HTR-8/SVneo (cell line): ENCODE data around the gene RNFT2.

Source experiments
- DNase-seq: peaks from one replicate; pipeline ENCODE4 v3.0.0; 2011; ENCODE audit warnings: low spot score, mixed read lengths; ENCODE audit not compliant: insufficient read length
- FAIRE-seq: peaks from 2 replicates; lab custom pipeline; 2011; peaks lifted over from hg19 to GRCh38; lab: Jason Lieb, UNC

Gene RNFT2

DNA sequence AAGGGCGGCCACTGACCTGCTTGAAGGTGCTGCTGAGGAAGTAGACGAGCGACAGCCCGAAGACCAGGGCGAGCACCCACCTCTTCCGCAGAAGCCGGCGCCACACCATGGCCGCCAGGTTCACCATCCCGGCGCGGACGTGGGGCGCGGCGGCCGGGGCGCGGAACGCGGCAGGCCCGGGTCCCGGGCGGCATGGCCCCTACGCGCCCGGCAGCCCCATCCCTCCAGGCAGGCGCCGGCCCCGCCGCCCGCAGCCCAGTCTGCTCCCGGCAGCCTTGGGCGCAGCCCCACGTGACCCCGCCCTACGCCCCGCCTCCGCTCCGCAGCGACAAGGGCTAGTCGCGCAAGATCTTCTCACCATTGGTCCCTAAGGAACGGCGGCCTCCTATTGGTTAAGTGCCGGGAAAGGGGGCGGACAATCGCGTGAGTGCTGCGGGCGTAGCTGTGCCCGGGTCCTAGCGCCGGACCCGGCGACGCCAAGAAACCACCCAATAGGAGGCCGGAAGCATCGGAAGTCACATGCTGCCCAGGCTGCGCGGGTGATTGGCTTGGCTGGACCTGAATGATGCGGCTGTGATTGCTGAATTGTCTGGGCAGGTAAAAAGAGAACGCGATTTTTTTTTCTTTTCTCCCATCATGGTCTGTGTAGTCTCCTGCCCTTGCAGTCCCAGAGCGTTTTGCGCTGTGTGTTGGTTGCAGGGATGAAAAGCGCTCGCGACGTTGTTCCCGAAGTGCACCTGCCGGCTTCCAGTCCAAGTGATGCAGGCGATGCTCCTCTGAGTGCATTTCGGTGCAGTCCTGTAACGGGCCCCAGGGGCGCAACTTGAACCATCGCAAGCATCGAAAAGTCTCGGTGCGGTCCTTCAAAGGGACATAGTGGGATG, at the start of gene RNFT2, which contains the start of gene SPRING1:
Gene RNFT2 (plus strand): TSS at position 542 of the 884 bp plus-strand sequence. CDS start 2,183 bp downstream, outside the sequence.
Gene SPRING1 (minus strand): TSS at position 296 of the 884 bp plus-strand sequence. CDS start 169 bp downstream, at position 127.
- DNase-seq: peak; percentile 99
- FAIRE-seq: peak; percentile 90

DNA sequence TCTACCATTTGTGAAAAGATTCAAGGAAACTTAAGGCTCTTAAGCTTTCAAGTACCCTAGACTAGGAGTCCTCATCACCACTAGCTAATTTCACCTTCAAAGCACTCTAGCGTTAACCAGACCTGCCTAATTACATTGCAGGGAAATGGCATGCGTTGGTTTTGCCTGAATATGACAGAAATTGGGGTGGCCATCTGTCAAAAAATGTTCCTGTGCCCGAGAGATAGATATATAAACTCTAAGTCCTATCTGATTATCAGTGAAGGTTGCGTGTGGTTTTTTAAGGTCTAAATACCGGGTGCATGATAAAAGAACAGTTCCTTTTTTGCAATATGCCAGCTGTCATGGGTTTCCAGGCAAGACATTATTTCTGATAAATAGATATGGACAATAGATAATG, 48.6 kb upstream of the RNFT2 start:
- no peak for DNase-seq
- FAIRE-seq: no peak

DNA sequence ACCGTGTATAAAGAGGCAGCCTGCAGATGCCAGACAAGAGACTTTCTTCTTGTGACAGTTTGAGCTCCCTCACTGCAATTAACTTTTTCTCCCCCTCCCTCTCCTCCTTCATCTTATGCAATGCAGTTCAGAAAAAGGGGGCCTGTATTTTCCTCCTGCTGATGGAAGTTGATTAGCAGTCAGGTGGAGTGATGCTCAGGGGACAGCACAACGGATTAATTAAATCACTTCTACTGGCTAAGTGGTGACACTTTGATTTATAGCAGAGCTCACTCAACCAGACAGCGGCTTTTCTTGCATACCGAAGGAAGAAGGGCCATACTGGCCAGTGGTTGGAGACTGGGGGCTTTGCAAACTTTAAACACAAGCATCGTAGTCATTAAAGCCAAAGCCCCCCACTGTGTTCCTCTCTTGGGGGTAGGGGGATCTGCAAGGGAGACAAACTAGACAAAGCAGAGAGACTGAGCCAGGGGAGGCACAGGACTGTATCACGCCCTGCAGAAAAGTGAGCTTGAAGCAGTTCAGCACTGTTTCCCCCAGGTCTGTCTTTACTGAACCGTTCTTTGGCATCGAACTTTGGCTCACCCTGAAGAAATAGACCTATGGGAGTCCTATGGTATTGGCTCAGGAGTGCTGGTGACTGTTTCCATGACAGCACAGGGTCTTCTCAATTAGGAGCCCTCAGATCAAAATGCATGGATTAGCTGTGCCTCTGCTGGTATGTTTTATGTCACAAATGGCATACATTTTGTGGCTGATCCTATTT, 48.0 kb upstream of the RNFT2 start:
- no peak for DNase-seq
- FAIRE-seq: no peak

- DNase-seq: no peak
- no peak for FAIRE-seq
These were observed 46.9 kb upstream of the RNFT2 start for GRCh38 chr12:116691205-116691604.

DNA sequence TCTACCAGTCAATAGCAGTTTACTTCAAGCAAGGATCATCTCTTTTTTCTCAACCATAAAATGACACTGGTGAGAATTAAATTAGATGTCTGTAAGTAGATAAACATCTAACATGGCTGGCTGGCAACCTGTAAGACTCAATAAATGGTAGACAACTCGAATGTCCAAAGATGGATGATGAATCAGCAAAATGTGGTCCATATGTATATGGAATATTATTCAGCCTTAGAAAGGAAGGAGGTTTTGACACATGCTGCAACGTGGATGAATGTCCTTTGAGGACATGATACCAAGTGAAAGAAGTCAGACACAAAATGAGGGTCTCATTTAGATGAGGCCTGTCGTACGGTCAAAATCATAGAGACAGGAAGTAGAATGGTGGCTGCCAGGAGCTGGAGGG, 46.5 kb upstream of the RNFT2 start:
- FAIRE-seq (no peak), DNase-seq (no peak)

DNA sequence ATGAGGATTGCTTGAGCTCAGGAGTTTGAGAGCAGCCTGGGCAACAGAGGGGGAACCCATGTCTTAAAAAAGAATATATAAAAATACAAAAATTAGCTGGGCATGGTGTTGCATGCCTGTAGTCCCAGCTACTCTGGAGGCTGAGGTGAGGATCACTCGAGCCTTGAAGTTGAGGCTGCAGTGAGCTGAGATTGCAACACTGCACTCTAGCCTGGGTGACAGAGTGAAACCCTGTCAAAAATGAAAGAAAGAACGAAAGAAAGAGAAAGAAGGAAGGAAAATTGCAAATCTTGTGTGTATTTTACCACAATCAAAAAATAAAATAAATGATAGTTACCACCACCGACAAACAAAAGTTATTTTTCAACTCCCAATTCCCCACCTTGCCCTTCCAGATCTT, 45.5 kb upstream of the RNFT2 start:
- no peak for FAIRE-seq
- no peak for DNase-seq

DNA sequence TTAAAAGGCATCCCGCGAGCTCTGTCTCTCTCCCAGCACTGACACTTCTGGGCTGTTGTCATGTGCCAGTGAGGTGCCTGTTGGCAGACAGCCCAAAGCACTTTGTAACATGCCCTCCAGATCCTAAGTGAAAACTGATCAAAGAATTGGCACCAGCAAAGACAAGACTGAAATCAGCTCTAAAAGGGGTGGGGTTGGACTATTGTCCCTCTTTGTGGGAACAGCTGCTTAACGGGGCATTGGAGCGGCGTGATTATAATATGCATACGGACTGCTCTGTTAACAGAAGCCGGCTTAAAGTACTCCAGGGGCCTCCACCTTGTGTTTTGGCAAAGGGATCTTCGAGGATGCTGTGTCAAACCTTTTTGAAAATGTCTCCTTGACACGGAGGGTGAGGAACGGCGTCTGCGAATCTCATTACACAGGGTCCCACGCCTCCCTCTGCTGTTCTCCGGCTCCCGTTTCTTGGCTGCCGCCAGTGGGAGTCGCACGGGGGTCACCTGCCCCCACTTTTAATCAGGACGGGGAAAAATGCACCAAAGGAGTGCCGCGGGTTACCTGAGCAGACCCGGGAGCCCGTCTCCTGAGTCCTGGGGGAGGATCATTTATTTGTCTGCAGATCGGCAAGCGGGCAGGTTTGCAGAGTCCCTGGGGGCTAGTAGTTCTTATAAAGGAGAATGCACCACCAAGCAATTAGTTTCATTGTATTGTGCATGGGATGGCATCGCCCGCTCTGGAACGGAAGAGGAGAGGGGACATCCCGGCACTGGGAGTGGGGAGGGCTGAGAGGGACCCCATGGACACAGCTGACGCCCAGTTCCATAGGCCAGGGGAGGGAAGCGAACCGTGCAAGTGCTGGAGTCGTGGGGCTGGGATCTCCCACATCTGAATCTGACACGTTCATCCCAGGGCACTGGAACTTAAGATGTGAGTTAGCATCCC, 44.6 kb upstream of the RNFT2 start:
- no peak for DNase-seq
- no peak for FAIRE-seq

- DNase-seq: no peak
- FAIRE-seq: no peak
These were observed 43.3 kb upstream of the RNFT2 start for GRCh38 chr12:116694653-116695463.

DNA sequence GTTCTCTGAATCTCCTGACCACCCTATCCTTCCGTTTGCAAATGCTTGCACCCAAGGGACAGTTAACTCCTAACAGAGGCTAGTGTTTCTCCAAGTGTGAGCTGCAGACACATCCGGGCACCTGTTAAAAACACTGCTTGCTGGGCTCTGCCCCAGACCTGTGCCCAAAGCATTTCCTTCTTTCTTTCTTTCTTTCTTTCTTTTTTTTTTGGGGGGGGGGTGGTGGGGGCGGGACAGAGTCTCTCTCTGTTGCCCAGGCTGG, 42.7 kb upstream of the RNFT2 start:
- DNase-seq: no peak
- no peak for FAIRE-seq

DNA sequence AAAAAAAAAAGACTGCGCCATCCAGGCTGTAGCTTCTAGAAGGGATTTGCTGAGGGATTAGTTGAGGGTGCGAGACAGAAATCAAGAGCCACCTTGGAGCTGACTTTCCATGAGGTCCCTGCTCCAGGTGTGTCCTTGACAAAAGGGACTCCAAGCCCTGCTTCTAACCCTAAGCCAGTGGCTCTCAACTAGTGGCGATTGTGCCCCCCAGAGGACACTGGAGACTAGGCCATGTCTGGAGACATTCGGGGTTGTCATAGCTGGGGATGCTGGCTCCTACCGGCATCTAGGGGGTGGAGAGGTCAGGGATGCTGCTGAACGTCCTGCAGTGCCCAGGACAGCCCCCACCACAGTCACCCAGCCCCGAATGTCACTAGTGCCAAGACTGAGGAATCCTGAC, 40.8 kb upstream of the RNFT2 start:
- FAIRE-seq: no peak
- peak; percentile 37 for DNase-seq

DNA sequence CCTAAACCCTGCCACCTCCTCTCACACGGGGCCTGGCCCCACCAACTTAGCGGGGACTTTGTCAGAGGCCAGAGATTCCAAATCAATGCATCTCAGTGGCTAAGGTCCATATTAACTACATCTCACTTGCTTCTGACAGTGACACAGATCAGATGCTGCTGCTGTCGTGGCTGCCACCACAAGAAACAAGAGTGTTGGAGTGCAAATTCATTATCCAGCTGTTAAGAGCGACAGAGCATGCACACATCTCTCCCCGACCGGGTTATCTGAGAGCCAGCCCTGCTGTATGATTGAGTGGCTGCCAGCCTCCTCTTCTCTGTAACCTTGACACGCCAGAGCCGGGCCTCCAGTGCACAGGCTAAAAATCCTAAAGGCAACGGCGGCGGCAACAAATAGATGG, 40.4 kb upstream of the RNFT2 start:
- DNase-seq (no peak), FAIRE-seq (no peak)

- DNase-seq (no peak), FAIRE-seq (no peak)
These were observed 40.0 kb upstream of the RNFT2 start for GRCh38 chr12:116698116-116698515.

GRCh38 chr12:116698554-116699075, 39.5 kb upstream of the RNFT2 start:
- DNase-seq (no peak), FAIRE-seq (no peak)

- FAIRE-seq (no peak), DNase-seq (no peak)
These were observed 38.0 kb upstream of the RNFT2 start for GRCh38 chr12:116700066-116700465.

DNA sequence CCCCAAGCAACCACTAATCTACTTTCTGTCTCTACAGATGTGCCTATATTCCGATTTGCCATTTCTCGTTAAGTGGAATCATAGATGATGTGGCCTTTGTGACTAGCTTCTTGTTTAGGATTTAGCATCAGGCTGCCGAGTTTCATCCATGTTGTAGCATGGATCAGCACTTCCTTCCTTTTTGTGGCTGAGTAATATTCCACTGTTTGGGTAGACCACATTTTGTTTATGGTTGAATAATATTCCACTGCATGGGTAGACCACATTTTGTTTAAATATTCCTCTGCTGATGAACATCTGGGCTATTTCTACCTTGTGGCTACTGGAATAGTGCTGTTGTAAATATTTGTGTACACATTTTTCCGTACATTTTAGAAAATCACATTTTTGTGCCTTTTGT, 36.7 kb upstream of the RNFT2 start:
- FAIRE-seq (no peak), DNase-seq (no peak)

DNA sequence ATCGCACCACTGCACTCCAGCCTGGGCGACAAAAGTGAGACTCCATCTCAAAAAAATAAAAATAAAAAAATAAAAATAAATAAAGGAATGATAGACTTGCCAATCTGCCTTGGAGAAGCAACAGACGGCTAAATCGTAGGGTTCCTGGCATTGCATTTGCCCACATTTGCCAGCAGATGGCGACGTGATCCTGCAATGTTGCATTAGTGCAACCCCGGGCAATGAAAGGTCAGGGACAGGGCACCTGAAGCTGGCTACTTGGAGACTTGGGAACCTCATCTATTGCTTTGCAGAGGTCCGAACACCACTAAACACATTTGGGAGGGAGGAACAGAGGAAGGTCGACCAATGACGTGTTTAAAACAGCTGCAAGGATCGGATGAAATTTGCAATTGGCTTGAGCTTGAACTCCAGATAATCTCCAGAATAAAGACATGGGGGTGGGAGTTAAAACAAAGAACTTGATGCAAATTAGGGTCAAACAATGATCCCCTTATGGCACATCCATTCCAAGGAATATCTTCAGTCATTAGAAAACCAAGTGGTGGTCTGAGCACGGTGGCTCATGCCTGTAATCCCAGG, 34.8 kb upstream of the RNFT2 start:
- DNase-seq: peak; percentile 69
- FAIRE-seq: peak; percentile 84

DNA sequence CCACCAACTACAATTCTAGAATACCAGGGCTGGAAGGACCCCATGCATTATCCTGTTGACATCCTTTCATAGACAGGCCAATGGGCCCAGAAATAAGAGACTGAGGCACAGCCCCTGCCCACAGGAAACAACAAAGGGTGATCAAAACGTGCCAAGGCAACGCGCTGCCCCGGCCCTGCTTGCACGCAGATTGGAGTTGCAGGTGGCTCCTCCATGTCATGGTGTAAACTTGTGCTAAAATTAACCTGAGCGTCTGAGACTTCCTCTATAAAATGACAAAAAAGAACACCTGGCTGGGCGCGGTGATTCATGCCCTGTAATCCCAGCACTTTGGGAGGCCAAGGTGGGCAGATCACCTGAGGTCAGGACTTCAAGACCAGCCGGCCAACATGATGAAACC, 30.4 kb upstream of the RNFT2 start:
- FAIRE-seq: no peak
- DNase-seq: no peak

DNA sequence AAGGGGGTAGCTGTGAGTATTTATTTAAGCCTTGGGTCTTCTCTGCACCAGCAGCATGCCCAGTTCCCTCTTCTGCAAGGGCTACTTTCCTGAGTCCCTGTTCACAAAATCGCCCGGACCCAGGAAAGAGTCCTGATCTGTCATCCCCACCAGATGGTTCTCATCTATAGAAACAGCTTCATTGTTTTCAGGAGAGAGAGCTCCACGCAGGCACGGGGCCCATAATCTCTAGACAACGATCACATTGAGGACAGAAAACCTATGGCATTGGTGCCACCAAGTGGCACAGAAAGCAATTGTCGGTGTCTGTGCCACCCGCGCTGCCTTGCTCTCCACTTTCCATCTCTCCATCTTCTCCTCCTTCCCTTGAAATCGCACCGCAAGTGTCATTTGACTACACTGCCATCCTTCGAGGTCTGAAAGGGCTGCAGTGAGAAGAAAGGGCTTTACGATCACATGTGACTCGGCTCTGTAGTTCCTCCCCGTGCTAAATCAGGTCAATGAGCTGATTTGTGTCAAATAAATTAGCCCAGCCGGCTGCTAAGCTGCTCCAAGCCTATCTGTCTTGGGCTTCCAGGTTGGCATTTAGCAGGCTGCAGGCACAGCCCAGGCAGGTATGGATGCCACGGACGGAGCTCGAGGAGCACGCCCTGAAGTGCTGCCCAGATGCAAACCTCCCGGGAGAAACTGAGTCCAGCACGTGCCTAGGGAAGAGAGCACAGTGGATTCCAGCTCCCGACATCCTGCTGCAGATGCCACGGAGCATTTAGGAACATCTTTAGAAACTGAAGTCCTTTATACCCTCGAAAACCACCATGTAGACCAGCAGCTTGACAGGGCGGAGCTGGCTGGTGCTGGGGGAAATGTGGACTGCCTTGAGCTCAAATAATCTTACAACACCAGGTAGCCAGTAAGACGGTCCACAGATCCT, 29.0 kb upstream of the RNFT2 start:
- DNase-seq (peak; percentile 57), FAIRE-seq (peak; percentile 74)
